Liver (tissue), 9 donors: ENCODE measurements around the gene ZNF776. TPM values are rescaled to one million over a fixed set of nuclear protein-coding genes. Genes with fewer than 3 reads are reported as not detected.

ENCODE experiments used
- DNase-seq: peaks from one replicate; pipeline ENCODE4 v3.0.0-alpha.2; 2017; ENCODE audit warnings: low spot score
- H3K27ac ChIP-seq, 2 donors: one replicate each; pipeline ENCODE4 v1.7.0; 2013; ENCODE audit warnings: inconsistent platforms in 2 of 2, low read length in 2 of 2, control low read depth in 1 of 2, low read depth in 1 of 2, mild to moderate bottlenecking in 1 of 2
- H3K27me3 ChIP-seq, 4 donors: one replicate each; pipeline versions ENCODE4 v1.6.1 to v1.7.0; 2013; ENCODE audit warnings: low read length in 3 of 4, inconsistent platforms in 1 of 4, mild to moderate bottlenecking in 1 of 4, moderate library complexity in 1 of 4; ENCODE audit not compliant: control insufficient read depth in 4 of 4, insufficient read depth in 4 of 4
- H3K36me3 ChIP-seq, 4 donors: one replicate each; pipeline versions ENCODE4 v1.6.1 to v1.7.0; 2013; ENCODE audit warnings: low read length in 3 of 4, mild to moderate bottlenecking in 3 of 4, low read depth in 1 of 4, moderate library complexity in 1 of 4; ENCODE audit not compliant: control insufficient read depth in 4 of 4, insufficient read depth in 3 of 4
- H3K4me1 ChIP-seq, 4 donors: one replicate each; pipeline versions ENCODE4 v1.6.1 to v1.7.0; 2013; ENCODE audit warnings: low read length in 3 of 4, mild to moderate bottlenecking in 3 of 4, moderate library complexity in 1 of 4; ENCODE audit not compliant: control insufficient read depth in 4 of 4, insufficient read depth in 4 of 4
- H3K4me3 ChIP-seq, 3 donors: one replicate each; pipeline versions ENCODE4 v1.6.1 to v1.7.0; 2013; ENCODE audit warnings: low read length in 3 of 3, control low read depth in 1 of 3, low read depth in 1 of 3, mild to moderate bottlenecking in 1 of 3
- H3K9ac ChIP-seq, 2 donors: one replicate each; pipeline ENCODE4 v1.7.0; 2013; ENCODE audit warnings: low read length in 2 of 2, mild to moderate bottlenecking in 2 of 2, moderate library complexity in 2 of 2, control low read depth in 1 of 2, low read depth in 1 of 2
- H3K9me3 ChIP-seq, 4 donors: one replicate each; pipeline versions ENCODE4 v1.6.1 to v1.7.0; 2013; ENCODE audit warnings: low read length in 3 of 4; ENCODE audit not compliant: control insufficient read depth in 4 of 4
- ATF3 ChIP-seq: IDR thresholded peaks from 2 replicates; pipeline ENCODE4 v1.6.1; 2016; ENCODE audit warnings: antibody characterized with exemption
- EGR1 ChIP-seq, 2 donors: IDR thresholded peaks; 2 replicates each; pipeline ENCODE4 v1.6.1; 2016 to 2018; ENCODE audit warnings: antibody characterized with exemption in 2 of 2, low read depth in 2 of 2
- FOXA1 ChIP-seq: IDR thresholded peaks from 2 replicates; pipeline ENCODE4 v1.6.1; 2016; ENCODE audit warnings: antibody characterized with exemption
- FOXA2 ChIP-seq: IDR thresholded peaks from 2 replicates; pipeline ENCODE4 v1.6.1; 2016; ENCODE audit warnings: antibody characterized with exemption
- GABPA ChIP-seq, 2 donors: IDR thresholded peaks in 1 of 2; conservative IDR thresholded peaks in 1 of 2; 2 replicates each; pipeline ENCODE4 v1.6.1; 2016; ENCODE audit warnings: antibody characterized with exemption in 2 of 2, mild to moderate bottlenecking in 1 of 2, moderate library complexity in 1 of 2
- HNF4A ChIP-seq, 2 donors: conservative IDR thresholded peaks; 2 replicates each; pipeline ENCODE4 v1.6.1; 2016; ENCODE audit warnings: antibody characterized with exemption in 2 of 2, mild to moderate bottlenecking in 2 of 2
- HNF4G ChIP-seq: IDR thresholded peaks from 2 replicates; pipeline ENCODE4 v1.6.1; 2016; ENCODE audit warnings: antibody characterized with exemption
- JUND ChIP-seq, 2 donors: IDR thresholded peaks; 2 replicates each; pipeline ENCODE4 v1.6.1; 2016; ENCODE audit warnings: antibody characterized with exemption in 2 of 2
- MAX ChIP-seq: IDR thresholded peaks from 2 replicates; pipeline ENCODE4 v1.6.1; 2016; ENCODE audit warnings: antibody characterized with exemption
- NR2F2 ChIP-seq: IDR thresholded peaks from 2 replicates; pipeline ENCODE4 v1.6.1; 2016; ENCODE audit warnings: antibody characterized with exemption
- RAD21 ChIP-seq, 2 donors: IDR thresholded peaks; 2 replicates each; pipeline ENCODE4 v1.6.1; 2016; ENCODE audit warnings: antibody characterized with exemption in 2 of 2, mild to moderate bottlenecking in 2 of 2
- RXRA ChIP-seq, 2 donors: IDR thresholded peaks; 2 replicates each; pipeline ENCODE4 v1.6.1; 2017 to 2018; ENCODE audit warnings: antibody characterized with exemption in 2 of 2, mild to moderate bottlenecking in 1 of 2
- SP1 ChIP-seq: IDR thresholded peaks from 2 replicates; pipeline ENCODE4 v1.6.1; 2018; ENCODE audit warnings: antibody characterized with exemption, mild to moderate bottlenecking
- TAF1 ChIP-seq: conservative IDR thresholded peaks from 2 replicates; pipeline ENCODE4 v1.6.1; 2016; ENCODE audit warnings: antibody characterized with exemption, mild to moderate bottlenecking
- YY1 ChIP-seq: IDR thresholded peaks from 2 replicates; pipeline ENCODE4 v1.6.1; 2016; ENCODE audit warnings: antibody characterized with exemption, mild to moderate bottlenecking
- WGBS: extraction: QIAGEN DNeasy Blood & Tissue Kit; methylation state at CpG from one replicate; pipeline ENCODE4 v1.1.7; 2013; 5-methylcytosine and 5-hydroxymethylcytosine counted together
- polyA plus RNA-seq, 2 donors: library from polyadenylated mRNA; stranded (reverse) in 1 of 2; unstranded in 1 of 2; fragments of 200-250 nt in 1 of 2; fragments of >200 nt in 1 of 2; fragmentation: Nextera tagmentation in 1 of 2; extraction: Ambion mirVana in 1 of 2; gene quantifications; one replicate each; pipeline versions ENCODE4 v1.2.1 to v1.2.3, GENCODE V29; 2013 to 2015
- total RNA-seq, 2 donors: library from RNA; depleted of rRNA; stranded (reverse); fragments of >200 nt; gene quantifications; one replicate each; pipeline ENCODE4 v1.2.3, GENCODE V29; 2014
- TF ChIP-seq, protein P1 (sequence below): IDR thresholded peaks from 2 replicates; pipeline ENCODE4 v1.6.1; 2016; ENCODE audit warnings: antibody characterized with exemption
- TF ChIP-seq, protein P2 (sequence below): fragments of 150-350 bp; IDR thresholded peaks from 2 replicates; pipeline ENCODE4 v1.5.1; 2017; ENCODE audit warnings: improper control_type of control experiment, low read depth, low read length; ENCODE audit not compliant: missing input control
- TF ChIP-seq, protein P3 (sequence below): IDR thresholded peaks from 2 replicates; pipeline ENCODE4 v1.6.1; 2016; ENCODE audit warnings: antibody characterized with exemption, mild to moderate bottlenecking
- donor health status: healthy.
- donor health status: healthy.
- donor health status: healthy.
- donor health status: healthy.
- donor health status: healthy.

The ZNF776 gene
- total and polyA plus RNA-seq, 4 donors, result 2.0 to 20.3 (median 6.4) TPM

- Histone ChIP-seq H3K36me3 (peaks cover 3 to 7% (median 5%) of the 10 kb centered on the region in 4 donors), H3K4me3 (peak overlapping the region in 1 of 3 donors; percentile 23), H3K27ac (no peak overlapping the region), H3K9me3 (peaks cover 21 to 53% (median 33%) of the 10 kb centered on the region in 4 donors), H3K27me3 (no peaks in the 10 kb centered on the region), H3K4me1 (peaks cover 0 to 5% (median 1%) of the 10 kb centered on the region in 4 donors), H3K9ac (no peak overlapping the region)
- no peak for DNase-seq
- 83% methylated on average over 1 of the region's 1 CpG for WGBS
- TF ChIP-seq YY1 (no peak), HNF4G (no peak), RAD21 (IDR thresholded peaks at IDR 0.05) (no peak), MAX (no peak), JUND (IDR thresholded peaks at IDR 0.05) (no peak)
Observed at GRCh38 chr19:57712222-57712621, 34.4 kb upstream of the ZNF776 start.

DNA sequence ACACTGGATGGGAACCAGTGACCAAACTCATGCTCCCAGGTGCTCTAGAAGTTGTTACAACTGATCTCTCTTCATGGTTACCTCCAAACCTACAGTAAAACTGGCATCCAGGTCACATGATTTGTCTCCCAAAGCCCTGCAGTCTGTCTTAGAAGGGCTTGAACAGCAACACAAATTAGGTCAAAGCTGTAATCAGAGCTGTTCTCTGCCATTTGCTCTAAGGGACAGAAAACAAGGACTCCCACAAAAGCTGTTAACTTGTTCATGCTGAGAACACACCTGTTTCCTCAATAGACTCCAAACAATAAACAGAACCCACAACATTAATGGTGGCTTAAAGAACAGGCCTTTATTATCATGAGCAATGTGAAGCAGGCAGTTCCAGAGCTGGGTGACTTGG, 27.2 kb upstream of the ZNF776 start:
- TF ChIP-seq, protein P1, sequence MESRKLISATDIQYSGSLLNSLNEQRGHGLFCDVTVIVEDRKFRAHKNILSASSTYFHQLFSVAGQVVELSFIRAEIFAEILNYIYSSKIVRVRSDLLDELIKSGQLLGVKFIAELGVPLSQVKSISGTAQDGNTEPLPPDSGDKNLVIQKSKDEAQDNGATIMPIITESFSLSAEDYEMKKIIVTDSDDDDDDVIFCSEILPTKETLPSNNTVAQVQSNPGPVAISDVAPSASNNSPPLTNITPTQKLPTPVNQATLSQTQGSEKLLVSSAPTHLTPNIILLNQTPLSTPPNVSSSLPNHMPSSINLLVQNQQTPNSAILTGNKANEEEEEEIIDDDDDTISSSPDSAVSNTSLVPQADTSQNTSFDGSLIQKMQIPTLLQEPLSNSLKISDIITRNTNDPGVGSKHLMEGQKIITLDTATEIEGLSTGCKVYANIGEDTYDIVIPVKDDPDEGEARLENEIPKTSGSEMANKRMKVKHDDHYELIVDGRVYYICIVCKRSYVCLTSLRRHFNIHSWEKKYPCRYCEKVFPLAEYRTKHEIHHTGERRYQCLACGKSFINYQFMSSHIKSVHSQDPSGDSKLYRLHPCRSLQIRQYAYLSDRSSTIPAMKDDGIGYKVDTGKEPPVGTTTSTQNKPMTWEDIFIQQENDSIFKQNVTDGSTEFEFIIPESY, result no peak
- no peak for TF ChIP-seq GABPA (IDR thresholded peaks at IDR 0.05 in 1 of 2, conservative IDR thresholded peaks at IDR 0.05 in 1 of 2)
- TF ChIP-seq FOXA1, result no peak
- TF ChIP-seq, protein P2, sequence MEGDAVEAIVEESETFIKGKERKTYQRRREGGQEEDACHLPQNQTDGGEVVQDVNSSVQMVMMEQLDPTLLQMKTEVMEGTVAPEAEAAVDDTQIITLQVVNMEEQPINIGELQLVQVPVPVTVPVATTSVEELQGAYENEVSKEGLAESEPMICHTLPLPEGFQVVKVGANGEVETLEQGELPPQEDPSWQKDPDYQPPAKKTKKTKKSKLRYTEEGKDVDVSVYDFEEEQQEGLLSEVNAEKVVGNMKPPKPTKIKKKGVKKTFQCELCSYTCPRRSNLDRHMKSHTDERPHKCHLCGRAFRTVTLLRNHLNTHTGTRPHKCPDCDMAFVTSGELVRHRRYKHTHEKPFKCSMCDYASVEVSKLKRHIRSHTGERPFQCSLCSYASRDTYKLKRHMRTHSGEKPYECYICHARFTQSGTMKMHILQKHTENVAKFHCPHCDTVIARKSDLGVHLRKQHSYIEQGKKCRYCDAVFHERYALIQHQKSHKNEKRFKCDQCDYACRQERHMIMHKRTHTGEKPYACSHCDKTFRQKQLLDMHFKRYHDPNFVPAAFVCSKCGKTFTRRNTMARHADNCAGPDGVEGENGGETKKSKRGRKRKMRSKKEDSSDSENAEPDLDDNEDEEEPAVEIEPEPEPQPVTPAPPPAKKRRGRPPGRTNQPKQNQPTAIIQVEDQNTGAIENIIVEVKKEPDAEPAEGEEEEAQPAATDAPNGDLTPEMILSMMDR, result no peak
- TF ChIP-seq ATF3, result no peak
- no peak for TF ChIP-seq FOXA2
- TF ChIP-seq EGR1 (IDR thresholded peaks at IDR 0.05; ENCODE audit: low read depth in 2 of 2), result no peak
- TF ChIP-seq HNF4G, result no peak
- TF ChIP-seq RXRA (IDR thresholded peaks at IDR 0.05), result no peak
- no peak for TF ChIP-seq NR2F2
- no peak for TF ChIP-seq RAD21 (IDR thresholded peaks at IDR 0.05)
- TF ChIP-seq MAX, result no peak
- TF ChIP-seq YY1, result no peak
- TF ChIP-seq, protein P3, sequence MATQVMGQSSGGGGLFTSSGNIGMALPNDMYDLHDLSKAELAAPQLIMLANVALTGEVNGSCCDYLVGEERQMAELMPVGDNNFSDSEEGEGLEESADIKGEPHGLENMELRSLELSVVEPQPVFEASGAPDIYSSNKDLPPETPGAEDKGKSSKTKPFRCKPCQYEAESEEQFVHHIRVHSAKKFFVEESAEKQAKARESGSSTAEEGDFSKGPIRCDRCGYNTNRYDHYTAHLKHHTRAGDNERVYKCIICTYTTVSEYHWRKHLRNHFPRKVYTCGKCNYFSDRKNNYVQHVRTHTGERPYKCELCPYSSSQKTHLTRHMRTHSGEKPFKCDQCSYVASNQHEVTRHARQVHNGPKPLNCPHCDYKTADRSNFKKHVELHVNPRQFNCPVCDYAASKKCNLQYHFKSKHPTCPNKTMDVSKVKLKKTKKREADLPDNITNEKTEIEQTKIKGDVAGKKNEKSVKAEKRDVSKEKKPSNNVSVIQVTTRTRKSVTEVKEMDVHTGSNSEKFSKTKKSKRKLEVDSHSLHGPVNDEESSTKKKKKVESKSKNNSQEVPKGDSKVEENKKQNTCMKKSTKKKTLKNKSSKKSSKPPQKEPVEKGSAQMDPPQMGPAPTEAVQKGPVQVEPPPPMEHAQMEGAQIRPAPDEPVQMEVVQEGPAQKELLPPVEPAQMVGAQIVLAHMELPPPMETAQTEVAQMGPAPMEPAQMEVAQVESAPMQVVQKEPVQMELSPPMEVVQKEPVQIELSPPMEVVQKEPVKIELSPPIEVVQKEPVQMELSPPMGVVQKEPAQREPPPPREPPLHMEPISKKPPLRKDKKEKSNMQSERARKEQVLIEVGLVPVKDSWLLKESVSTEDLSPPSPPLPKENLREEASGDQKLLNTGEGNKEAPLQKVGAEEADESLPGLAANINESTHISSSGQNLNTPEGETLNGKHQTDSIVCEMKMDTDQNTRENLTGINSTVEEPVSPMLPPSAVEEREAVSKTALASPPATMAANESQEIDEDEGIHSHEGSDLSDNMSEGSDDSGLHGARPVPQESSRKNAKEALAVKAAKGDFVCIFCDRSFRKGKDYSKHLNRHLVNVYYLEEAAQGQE, result no peak
- no peak for TF ChIP-seq TAF1
- no peak for TF ChIP-seq JUND (IDR thresholded peaks at IDR 0.05)
- no peak for TF ChIP-seq SP1
- TF ChIP-seq HNF4A (conservative IDR thresholded peaks at IDR 0.05), result no peak
- Histone ChIP-seq H3K9me3 (peaks cover 36 to 59% (median 58%) of the 10 kb centered on the region in 4 donors), H3K36me3 (peaks cover 10 to 41% (median 29%) of the 10 kb centered on the region in 4 donors)

More for the DNA sequence above, 27.2 kb upstream of the ZNF776 start:
- no peaks in the 10 kb centered on the region for H3K27me3 ChIP-seq
- H3K4me1 ChIP-seq, result no peaks in the 10 kb centered on the region
- H3K4me3 ChIP-seq, result peak overlapping the region in 2 of 3 donors; percentile 56 to 59
- no peak overlapping the region for H3K27ac ChIP-seq
- DNase-seq, result no peak
- H3K9ac ChIP-seq, result no peak overlapping the region
